Transverse colon (tissue), 4 donors: ENCODE results near the gene B4GALNT3. TPM values are rescaled to one million over a fixed set of nuclear protein-coding genes. Genes with fewer than 3 reads are reported as not detected.

ENCODE experiments used
- DNase-seq: peaks from one replicate; pipeline ENCODE4 v3.0.0-alpha.2; 2019
- H3K27ac ChIP-seq, 4 donors: fragments of 200-600 bp; sonication (generic); 2 replicates each; pipeline ENCODE4 v1.5.1; 2016 to 2018; ENCODE audit warnings: inconsistent platforms in 4 of 4
- H3K27me3 ChIP-seq: fragments of 200-600 bp; sonication (generic); 2 replicates; pipeline ENCODE4 v1.5.1; 2017; ENCODE audit warnings: inconsistent platforms
- H3K36me3 ChIP-seq, 4 donors: fragments of 200-600 bp; sonication (generic); 2 replicates each; pipeline ENCODE4 v1.5.1; 2017 to 2019; ENCODE audit warnings: inconsistent platforms in 4 of 4
- H3K4me1 ChIP-seq, 4 donors: fragments of 200-600 bp; sonication (generic); 2 replicates each; pipeline ENCODE4 v1.5.1; 2017 to 2020; ENCODE audit warnings: inconsistent platforms in 4 of 4
- H3K4me3 ChIP-seq, 4 donors: fragments of 200-600 bp; sonication (generic); 1 replicate in 1 of 4; 2 replicates in 3 of 4; pipeline versions ENCODE4 v1.5.1 to v1.6.1; 2017 to 2019; ENCODE audit warnings: inconsistent platforms in 4 of 4
- H3K9me3 ChIP-seq, 2 donors: fragments of 200-600 bp; sonication (generic); 2 replicates each; pipeline ENCODE4 v1.5.1; 2017 to 2019; ENCODE audit warnings: inconsistent platforms in 2 of 2
- CTCF ChIP-seq, 5 experiments: fragments of 200-600 bp in 3 of 5; fragments of 450-650 bp in 2 of 5; sonication (generic) in 3 of 5; IDR thresholded peaks; 1 replicate in 2 of 5; 2 replicates in 3 of 5; pipeline ENCODE4 v1.5.1; 2016 to 2017; ENCODE audit warnings: antibody characterized with exemption in 5 of 5, inconsistent platforms in 3 of 5, mild to moderate bottlenecking in 2 of 5, moderate library complexity in 1 of 5
- EP300 ChIP-seq: sonication (generic); formaldehyde crosslinking; IDR thresholded peaks from one replicate; pipeline ENCODE4 v1.6.1; 2017; ENCODE audit warnings: antibody characterized with exemption, low read depth
- POLR2A ChIP-seq: fragments of 450-650 bp; IDR thresholded peaks from one replicate; pipeline ENCODE4 v1.6.1; 2016; ENCODE audit warnings: antibody characterized with exemption, mild to moderate bottlenecking, moderate library complexity
- POLR2AphosphoS5 ChIP-seq, 3 donors: sonication (generic); formaldehyde crosslinking; IDR thresholded peaks; one replicate each; pipeline ENCODE4 v1.6.1; 2016; ENCODE audit warnings: antibody characterized with exemption in 3 of 3
- WGBS, 2 donors: methylation state at CpG; one replicate each; pipeline ENCODE4 v1.1.5; 2018; ENCODE audit warnings: low coverage in 1 of 2; 5-methylcytosine and 5-hydroxymethylcytosine counted together
- in situ Hi-C, 4 donors: fragments of 200-750 bp; cut with MboI; loops; one replicate each; pipeline versions ENCODE4 v1.15.0 to v1.15.1; 2017; ENCODE audit warnings: low sequenced_read_pairs in 3 of 4, low pct_ligation_motif_present in 1 of 4, low pct_unique_long_range_greater_than_20kb in 1 of 4
- intact Hi-C: fragments of 100-400 bp; cut with DNase I; formaldehyde crosslinking; loops from one replicate; pipeline ENCODE4 v1.15.1; 2023; ENCODE audit warnings: low total_unique reads
- total RNA-seq, 4 donors: library from RNA; depleted of rRNA; stranded (reverse); fragments of >200 nt; gene quantifications; one replicate each; pipeline ENCODE4 v1.1.0, GENCODE V29; 2016

Gene B4GALNT3
- total RNA-seq, 4 donors from 2014 or later: 49.8 to 166 (median 93.4) TPM

GRCh38 chr12:459050-459429 lies 699 bp upstream of the B4GALNT3 start:
- Histone ChIP-seq H3K4me1 (peaks cover 2 to 36% (median 19%) of the 10 kb centered on the region in 4 donors), H3K27me3 (peaks cover 42% of the 10 kb centered on the region), H3K9me3 (no peaks in the 10 kb centered on the region), H3K4me3 (peak overlapping the region in 2 of 4 donors; percentile 62 to 70), H3K36me3 (no peaks in the 10 kb centered on the region), H3K27ac (peak overlapping the region; percentile 59 to 83 (median 78))
- WGBS, 2 donors: 68 to 76% methylated on average over 4 to 5 of the region's 5 CpGs
- in situ Hi-C loops: loop anchor here in 1 of 4 donors (5.0 kb wide), 1 partner anchor 83 kb away; no protein-coding TSS in a partner anchor
- intact Hi-C loops: no loop called here
- DNase-seq: no peak
- TF ChIP-seq CTCF (IDR thresholded peaks at IDR 0.05): no peak
- TF ChIP-seq POLR2AphosphoS5 (IDR thresholded peaks at IDR 0.05): no peak
- no peak for TF ChIP-seq EP300
- TF ChIP-seq POLR2A: no peak

- in situ Hi-C loops (loop anchor here in 1 of 4 donors (10.0 kb wide), 1 partner anchor 74 kb away; no protein-coding TSS in a partner anchor), intact Hi-C loops (no loop called here)
- Histone ChIP-seq H3K27ac (peak overlapping the region; percentile 59 to 83 (median 78)), H3K4me3 (peak overlapping the region; percentile 50 to 74 (median 66)), H3K27me3 (peaks cover 42% of the 10 kb centered on the region), H3K4me1 (peaks cover 2 to 39% (median 19%) of the 10 kb centered on the region in 4 donors), H3K9me3 (no peaks in the 10 kb centered on the region), H3K36me3 (no peaks in the 10 kb centered on the region)
- 4 to 23% methylated on average over 10 to 23 of the region's 109 CpGs for WGBS, 2 donors
- DNase-seq: peak; percentile 39
- no peak for TF ChIP-seq POLR2A
- no peak for TF ChIP-seq CTCF (IDR thresholded peaks at IDR 0.05)
- no peak for TF ChIP-seq EP300
These were observed 807 bp downstream of the B4GALNT3 start for GRCh38 chr12:460261-461230.

GRCh38 chr12:461425-461824 lies 1.7 kb downstream of the B4GALNT3 start:
- TF ChIP-seq EP300 (no peak), POLR2AphosphoS5 (IDR thresholded peaks at IDR 0.05) (peak in 1 of 3 donors; percentile 66), CTCF (IDR thresholded peaks at IDR 0.05) (no peak), POLR2A (peak; percentile 37)
- 38 to 64% methylated on average over 4 to 13 of the region's 13 CpGs for WGBS, 2 donors
- H3K4me3 ChIP-seq: peak overlapping the region in 2 of 4 donors; percentile 70 to 74
- DNase-seq: peak; percentile 74
- H3K4me1 ChIP-seq: peaks cover 2 to 48% (median 21%) of the 10 kb centered on the region in 4 donors
- peaks cover 42% of the 10 kb centered on the region for H3K27me3 ChIP-seq
- H3K9me3 ChIP-seq: no peaks in the 10 kb centered on the region
- in situ Hi-C loops (loop anchor here in 1 of 4 donors (10.0 kb wide), 1 partner anchor 73 kb away; no protein-coding TSS in a partner anchor), intact Hi-C loops (no loop called here)
- peak overlapping the region; percentile 44 to 83 (median 78) for H3K27ac ChIP-seq
- H3K36me3 ChIP-seq: no peaks in the 10 kb centered on the region

- in situ Hi-C loops (loop anchor here in 1 of 4 donors (10.0 kb wide), 1 partner anchor 72 kb away; no protein-coding TSS in a partner anchor), intact Hi-C loops (no loop called here)
- WGBS, 2 donors: 33 to 43% methylated on average over 6 of the region's 6 CpGs
- Histone ChIP-seq H3K36me3 (no peaks in the 10 kb centered on the region), H3K27ac (peak overlapping the region in 1 of 4 donors; percentile 1), H3K4me3 (no peak overlapping the region), H3K4me1 (peaks cover 2 to 63% (median 29%) of the 10 kb centered on the region in 4 donors), H3K27me3 (peaks cover 29% of the 10 kb centered on the region), H3K9me3 (no peaks in the 10 kb centered on the region)
- peak; percentile 69 for DNase-seq
- peak in 1 of 3 donors; percentile 34 for TF ChIP-seq POLR2AphosphoS5 (IDR thresholded peaks at IDR 0.05)
- TF ChIP-seq EP300: no peak
- TF ChIP-seq POLR2A: no peak
- no peak for TF ChIP-seq CTCF (IDR thresholded peaks at IDR 0.05)
These were observed 3.4 kb downstream of the B4GALNT3 start for GRCh38 chr12:462936-463705.
